VCaP (cell line): Measurements from ENCODE around the gene CPNE5.
"Not testable (repeated sequence)": the region's sequence is repeated elsewhere in the genome, so short reads cannot be mapped to it uniquely, and the experiment has no call there.

ENCODE experiments used
- H3K27ac ChIP-seq: fragments of 450-650 bp; 2 replicates; pipeline ENCODE4 v1.5.1; 2017
- TF ChIP-seq, protein P1 (sequence below): fragments of 450-650 bp; conservative IDR thresholded peaks from 2 replicates; pipeline ENCODE4 v1.5.1; 2017; ENCODE audit warnings: mild to moderate bottlenecking, moderate library complexity

CPNE5 gene

GRCh38 chr6:36817176-36817817 is 21.9 kb downstream of the CPNE5 start:
- TF ChIP-seq, protein P1, sequence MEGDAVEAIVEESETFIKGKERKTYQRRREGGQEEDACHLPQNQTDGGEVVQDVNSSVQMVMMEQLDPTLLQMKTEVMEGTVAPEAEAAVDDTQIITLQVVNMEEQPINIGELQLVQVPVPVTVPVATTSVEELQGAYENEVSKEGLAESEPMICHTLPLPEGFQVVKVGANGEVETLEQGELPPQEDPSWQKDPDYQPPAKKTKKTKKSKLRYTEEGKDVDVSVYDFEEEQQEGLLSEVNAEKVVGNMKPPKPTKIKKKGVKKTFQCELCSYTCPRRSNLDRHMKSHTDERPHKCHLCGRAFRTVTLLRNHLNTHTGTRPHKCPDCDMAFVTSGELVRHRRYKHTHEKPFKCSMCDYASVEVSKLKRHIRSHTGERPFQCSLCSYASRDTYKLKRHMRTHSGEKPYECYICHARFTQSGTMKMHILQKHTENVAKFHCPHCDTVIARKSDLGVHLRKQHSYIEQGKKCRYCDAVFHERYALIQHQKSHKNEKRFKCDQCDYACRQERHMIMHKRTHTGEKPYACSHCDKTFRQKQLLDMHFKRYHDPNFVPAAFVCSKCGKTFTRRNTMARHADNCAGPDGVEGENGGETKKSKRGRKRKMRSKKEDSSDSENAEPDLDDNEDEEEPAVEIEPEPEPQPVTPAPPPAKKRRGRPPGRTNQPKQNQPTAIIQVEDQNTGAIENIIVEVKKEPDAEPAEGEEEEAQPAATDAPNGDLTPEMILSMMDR, result no peak
- no peak overlapping the region for H3K27ac ChIP-seq

- no peak overlapping the region for H3K27ac ChIP-seq
Measured at GRCh38 chr6:36815962-36816735, 23.1 kb downstream of the CPNE5 start.

DNA sequence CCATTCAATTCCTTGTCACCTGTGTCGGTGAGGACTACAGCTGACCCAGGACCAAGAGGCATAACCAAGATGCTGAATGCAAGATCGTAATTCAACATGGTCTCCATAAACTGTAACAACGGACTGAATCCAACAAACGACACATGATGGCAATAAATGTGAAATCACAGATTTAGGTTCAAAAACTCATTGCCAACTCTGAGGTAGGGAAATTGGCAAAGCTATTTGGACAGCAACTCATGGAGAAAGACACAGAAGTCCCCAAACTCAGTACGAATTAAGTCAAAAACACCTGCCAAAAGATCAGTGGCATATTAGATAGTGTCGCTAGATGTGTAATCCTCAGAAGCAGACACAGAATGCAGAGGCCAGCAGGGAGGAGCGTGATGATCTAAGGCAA is 25.0 kb downstream of the CPNE5 start:
- TF ChIP-seq, protein P1, result no peak
- no peak overlapping the region for H3K27ac ChIP-seq

More at GRCh38 chr6:36815962-36816735, 23.1 kb downstream of the CPNE5 start:
- TF ChIP-seq, protein P1, result no peak

DNA sequence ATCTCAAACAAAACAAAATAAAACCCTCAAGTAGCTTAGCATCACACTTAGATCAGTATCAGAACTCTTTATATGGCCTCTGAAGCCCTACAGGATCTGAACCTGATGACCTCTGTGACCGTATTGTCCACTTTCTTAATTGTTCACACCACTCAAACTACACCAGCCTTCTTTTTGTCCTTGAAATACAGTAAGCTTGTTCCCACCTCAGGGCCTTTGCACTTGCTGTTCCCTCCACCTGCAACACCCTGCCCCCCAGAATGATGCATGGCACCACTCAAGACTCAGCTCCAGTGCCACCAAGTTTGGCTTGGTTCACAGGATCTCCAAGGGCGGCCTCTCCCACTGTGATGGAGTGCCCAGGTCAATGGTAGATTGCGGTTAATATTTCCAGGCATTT is 25.7 kb downstream of the CPNE5 start:
- no peak overlapping the region for H3K27ac ChIP-seq
- TF ChIP-seq, protein P1, result no peak

DNA sequence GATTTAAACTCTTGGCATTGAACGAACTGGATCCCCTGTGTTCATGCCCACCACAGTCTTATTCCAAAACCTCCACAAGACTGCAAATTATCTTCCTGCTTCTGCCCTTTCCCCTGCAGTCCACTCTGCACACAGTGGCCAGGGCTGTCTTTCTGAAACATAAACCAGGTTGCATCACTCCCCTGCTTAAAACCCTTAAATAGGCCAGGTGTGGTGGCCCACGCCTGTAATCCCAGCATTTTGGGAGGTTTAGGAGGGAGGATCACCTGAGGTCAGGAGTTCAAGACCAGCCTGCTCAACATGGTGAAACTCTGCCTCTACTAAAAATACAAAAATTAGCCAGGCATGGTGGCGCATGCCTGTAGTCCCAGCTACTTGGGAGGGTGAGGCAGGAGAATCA is 26.2 kb downstream of the CPNE5 start:
- not testable (repeated sequence) for H3K27ac ChIP-seq

GRCh38 chr6:36809941-36810803 is 29.1 kb downstream of the CPNE5 start:
- no peak overlapping the region for H3K27ac ChIP-seq
- TF ChIP-seq, protein P1, result no peak

DNA sequence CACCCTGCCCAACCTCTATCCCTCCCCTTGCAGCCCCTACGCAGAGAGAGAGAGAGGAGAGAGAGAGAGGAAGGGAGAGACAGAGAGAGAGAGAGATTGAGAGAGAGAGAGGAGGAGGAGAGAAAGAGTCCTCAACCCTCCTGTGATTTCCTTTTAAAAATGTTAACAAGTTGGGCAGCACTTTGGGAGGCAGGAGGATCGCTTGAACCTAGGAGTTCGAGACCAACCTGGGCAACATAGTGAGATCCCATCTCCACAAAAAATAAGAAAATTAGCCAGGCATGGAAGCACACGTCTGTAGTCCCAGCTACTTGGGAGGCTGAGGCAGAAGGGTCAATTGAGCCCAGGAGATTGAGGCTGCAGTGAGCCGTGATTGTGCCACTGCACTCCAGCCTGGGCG is 30.1 kb downstream of the CPNE5 start:
- H3K27ac ChIP-seq, result no peak overlapping the region
- TF ChIP-seq, protein P1, result no peak
